HCT116 (cell line): ENCODE data around the gene PI4KA. TPM values are rescaled to one million over a fixed set of nuclear protein-coding genes. Genes with fewer than 3 reads are reported as not detected.
"Not testable (repeated sequence)": the region's sequence is repeated elsewhere in the genome, so short reads cannot be mapped to it uniquely, and the experiment has no call there.

ENCODE experiments used
- ATAC-seq: fragments of 200-7000 bp; cut with Tn5 transposase; 2 replicates; pipeline ENCODE4 v1.9.1; 2020; ENCODE audit warnings: mild to moderate bottlenecking, moderate library complexity
- BruUV-seq: library from RNA; stranded (reverse); fragments of 400-500 nt; replicated peaks from 2 replicates; lab custom pipeline; 2021; lab: Mats Ljungman, UMichigan
- CTCF ChIA-PET: fragments of 300-600 bp; sonication (Branson Sonifier 250); formaldehyde crosslinking; loops from one replicate; lab custom pipeline; 2021; ENCODE audit warnings: antibody characterized with exemption; lab: Charles Lee
- POLR2A ChIA-PET: fragments of 300-600, 350-600 bp; sonication (Branson Sonifier 250); formaldehyde crosslinking; loops from one replicate; lab custom pipeline; 2021; ENCODE audit warnings: antibody characterized with exemption; lab: Charles Lee
- RAD21 ChIA-PET, 2 experiments: fragments of 300-600 bp; sonication (Branson Sonifier 250); formaldehyde crosslinking; loops; one replicate each; lab custom pipeline; 2023; ENCODE audit warnings: low total read pairs in 2 of 2; ENCODE audit not compliant: uncharacterized antibody in 2 of 2, unreplicated experiment in 2 of 2, low non-redundant PET in 1 of 2; lab: Charles Lee
- DNase-seq: peaks from one replicate; pipeline ENCODE4 v3.0.0-alpha.2; 2010; ENCODE audit warnings: low read depth, low spot score
- H2AFZ ChIP-seq: fragments of 200-600 bp; shearing (Covaris generic), sonication (generic); 2 replicates; pipeline ENCODE4 v1.6.1; 2017; ENCODE audit warnings: low read depth, mixed run types, mixed read lengths, antibody characterized with exemption, low read length; ENCODE audit not compliant: poor library complexity, severe bottlenecking
- H3K27ac ChIP-seq: 2 replicates; pipeline ENCODE4 v1.5.1; 2012; ENCODE audit warnings: low read depth, low read length
- H3K27me3 ChIP-seq: fragments of 200-600 bp; sonication (generic); 2 replicates; pipeline ENCODE4 v1.6.1; 2016; ENCODE audit warnings: mixed run types, low read length, mixed read lengths; ENCODE audit not compliant: insufficient read depth
- H3K36me3 ChIP-seq, 2 experiments: fragments of 200-500 bp in 1 of 2; fragments of 200-600 bp in 1 of 2; sonication (Bioruptor generic) in 1 of 2; sonication (generic) in 1 of 2; 2 replicates each; pipeline versions ENCODE4 v1.5.1 to v1.6.1; 2014 to 2016; ENCODE audit warnings: low read length in 2 of 2, inconsistent platforms in 1 of 2, mixed read lengths in 1 of 2, mixed run types in 1 of 2; ENCODE audit not compliant: insufficient read depth in 2 of 2, control insufficient read depth in 1 of 2
- H3K4me1 ChIP-seq, 2 experiments: fragments of 200-600 bp in 1 of 2; sonication (generic) in 1 of 2; 2 replicates each; pipeline versions ENCODE4 v1.5.1 to v1.6.1; 2012 to 2017; ENCODE audit warnings: low read length in 2 of 2, inconsistent platforms in 1 of 2, mild to moderate bottlenecking in 1 of 2, mixed read lengths in 1 of 2, mixed run types in 1 of 2, moderate library complexity in 1 of 2; ENCODE audit not compliant: insufficient read depth in 2 of 2, control insufficient read depth in 1 of 2
- H3K4me2 ChIP-seq: fragments of 200-600 bp; sonication (generic); 2 replicates; pipeline ENCODE4 v1.6.1; 2017; ENCODE audit warnings: mixed run types, low read length, mixed read lengths
- H3K4me3 ChIP-seq, 2 experiments: fragments of 200-600 bp in 1 of 2; sonication (generic) in 1 of 2; replicated peaks in 1 of 2; 2 replicates each; pipeline ENCODE4 v1.5.1; 2011 to 2016; ENCODE audit warnings: low read length in 2 of 2, control low read depth in 1 of 2, low read depth in 1 of 2, mild to moderate bottlenecking in 1 of 2, mixed read lengths in 1 of 2, mixed run types in 1 of 2
- H3K79me2 ChIP-seq: fragments of 200-600 bp; sonication (generic); 2 replicates; pipeline ENCODE4 v1.6.1; 2017; ENCODE audit warnings: mild to moderate bottlenecking, mixed run types, low read length, moderate library complexity, mixed read lengths; ENCODE audit not compliant: insufficient read depth
- H3K9ac ChIP-seq: fragments of 200-600 bp; sonication (generic); 2 replicates; pipeline ENCODE4 v1.6.1; 2016; ENCODE audit warnings: low read length, mixed read lengths
- H3K9me2 ChIP-seq: fragments of 200-600 bp; sonication (generic), shearing (Covaris generic); 2 replicates; pipeline ENCODE4 v1.6.1; 2017; ENCODE audit warnings: mixed run types, mild to moderate bottlenecking, moderate library complexity; ENCODE audit not compliant: insufficient read depth
- H3K9me3 ChIP-seq, 2 experiments: fragments of 200-500 bp in 1 of 2; fragments of 200-600 bp in 1 of 2; sonication (Bioruptor generic) in 1 of 2; sonication (generic) in 1 of 2; 2 replicates each; pipeline ENCODE4 v1.6.1; 2014 to 2017; ENCODE audit warnings: low read length in 2 of 2, mixed read lengths in 2 of 2, inconsistent platforms in 1 of 2, low read depth in 1 of 2, mild to moderate bottlenecking in 1 of 2, mixed run types in 1 of 2, moderate library complexity in 1 of 2; ENCODE audit not compliant: control insufficient read depth in 1 of 2, insufficient read depth in 1 of 2
- H4K20me1 ChIP-seq: fragments of 200-600 bp; sonication (generic), shearing (Covaris generic); 2 replicates; pipeline ENCODE4 v1.6.1; 2017; ENCODE audit warnings: mixed run types, mild to moderate bottlenecking, moderate library complexity; ENCODE audit not compliant: insufficient read depth
- intact Hi-C: fragments of 100-400 bp; cut with micrococcal nuclease; formaldehyde crosslinking; loops from 2 replicates; pipeline ENCODE4 v1.10.0; 2022
- total RNA-seq: library from RNA; stranded (reverse); gene quantifications from one replicate; pipeline ENCODE4 v1.2.1, GENCODE V29; 2021; ENCODE audit not compliant: unreplicated experiment

Gene PI4KA
- total RNA-seq, 1 experiment from 2014 or later: 59.6 TPM

DNA sequence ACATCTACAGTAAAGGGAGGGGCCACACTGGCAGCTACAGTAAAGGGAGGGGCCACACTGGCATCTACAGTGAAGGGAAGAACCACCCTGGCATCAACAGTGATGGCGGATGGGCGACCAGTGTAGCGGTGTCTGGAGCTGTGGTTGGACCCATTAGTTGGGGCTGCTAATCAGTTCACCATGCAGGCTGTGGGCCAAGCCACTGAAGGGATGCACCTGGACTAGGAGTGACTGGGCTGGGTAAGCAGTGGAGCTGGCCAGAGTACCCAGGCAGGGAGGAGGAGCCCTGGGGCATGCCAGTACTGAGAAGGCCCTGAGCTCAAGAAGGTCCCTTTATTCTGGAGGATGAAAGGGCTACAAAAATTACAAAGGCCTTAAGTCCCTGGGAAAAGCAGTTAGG is 121.7 kb downstream of the PI4KA start:
- ATAC-seq, intact Hi-C loops, RAD21 ChIA-PET, H3K79me2 ChIP-seq, BruUV-seq, H4K20me1 ChIP-seq, H3K36me3 ChIP-seq, H3K9me2 ChIP-seq, H3K4me2 ChIP-seq, H3K27ac ChIP-seq, CTCF ChIA-PET, H3K27me3 ChIP-seq, H2AFZ ChIP-seq, POLR2A ChIA-PET, H3K4me1 ChIP-seq, H3K9ac ChIP-seq, DNase-seq, H3K9me3 ChIP-seq, H3K4me3 ChIP-seq: not testable (repeated sequence)

DNA sequence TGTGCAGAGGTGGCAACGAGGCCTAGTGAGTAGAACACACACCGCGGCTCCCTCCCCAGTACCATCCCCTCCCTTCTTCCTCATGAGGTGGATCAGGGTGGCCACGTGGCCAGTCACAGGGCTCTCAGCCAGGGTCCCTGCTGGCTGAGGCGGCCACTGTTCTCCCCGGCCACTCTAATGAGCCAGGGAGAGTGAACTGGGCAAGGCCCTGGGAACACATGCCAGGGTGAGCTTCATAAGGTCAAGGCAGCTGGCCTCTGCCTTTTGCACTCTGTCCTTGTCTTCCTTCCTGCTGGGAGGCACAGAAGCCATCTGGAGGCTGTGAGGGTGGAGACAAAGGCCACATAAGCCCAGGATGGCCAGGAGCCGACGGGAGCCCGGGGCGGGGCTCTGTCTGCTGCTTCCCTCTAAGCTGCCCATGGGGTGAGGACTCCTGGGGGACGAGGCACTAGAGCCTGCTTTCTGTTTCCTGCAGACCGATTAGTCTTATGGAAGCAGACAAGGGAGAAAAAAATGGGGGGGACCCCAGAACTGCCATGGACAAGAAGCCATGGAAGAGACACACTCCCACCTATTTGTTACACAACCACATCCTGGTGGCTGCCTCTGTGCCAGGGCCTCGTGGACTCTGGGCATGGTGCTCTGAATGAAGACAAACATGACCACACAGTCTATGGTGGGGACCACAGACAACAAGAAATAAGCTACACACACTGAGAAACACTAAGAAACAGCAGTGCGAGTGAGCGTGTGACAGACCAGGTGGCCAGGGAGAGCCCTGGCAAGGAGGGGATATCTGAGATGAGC is 123.1 kb downstream of the PI4KA start:
- CTCF ChIA-PET, H3K9me2 ChIP-seq, H3K4me1 ChIP-seq, H3K27me3 ChIP-seq, BruUV-seq, H3K27ac ChIP-seq, DNase-seq, RAD21 ChIA-PET, H3K36me3 ChIP-seq, H3K79me2 ChIP-seq, POLR2A ChIA-PET, H3K4me3 ChIP-seq, H3K4me2 ChIP-seq, ATAC-seq, H2AFZ ChIP-seq, H3K9ac ChIP-seq, H3K9me3 ChIP-seq, intact Hi-C loops, H4K20me1 ChIP-seq: not testable (repeated sequence)

DNA sequence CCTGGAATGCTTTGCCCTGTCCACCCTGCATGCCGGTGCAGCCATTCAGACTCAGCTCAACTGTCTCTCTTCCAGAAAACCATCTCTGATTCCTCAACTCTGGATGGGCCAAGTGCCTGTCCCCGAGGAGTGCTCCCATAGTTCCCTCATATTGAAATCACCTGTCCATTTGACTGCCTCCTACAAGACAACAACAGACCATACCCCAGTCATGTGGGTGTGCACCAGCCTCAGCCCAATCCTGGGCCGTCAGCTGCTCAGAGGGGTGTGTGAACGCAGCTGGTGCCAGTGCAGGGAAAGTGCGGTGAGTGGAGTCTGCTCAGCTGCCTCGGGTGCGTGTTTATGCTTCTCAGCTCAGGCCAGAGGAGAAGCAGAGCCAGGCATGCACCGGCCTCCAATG is 126.2 kb downstream of the PI4KA start:
- H4K20me1 ChIP-seq, BruUV-seq, CTCF ChIA-PET, H2AFZ ChIP-seq, H3K9ac ChIP-seq, H3K9me2 ChIP-seq, H3K4me2 ChIP-seq, intact Hi-C loops, H3K27ac ChIP-seq, H3K27me3 ChIP-seq, ATAC-seq, H3K9me3 ChIP-seq, RAD21 ChIA-PET, DNase-seq, POLR2A ChIA-PET, H3K36me3 ChIP-seq, H3K79me2 ChIP-seq, H3K4me1 ChIP-seq, H3K4me3 ChIP-seq: not testable (repeated sequence)
